GM21515 (cell line): ENCODE data around the gene HES3.

ENCODE experiments used
- ATAC-seq: cut with Tn5 transposase; IDR thresholded peaks from one replicate; pipeline ENCODE4 v1.9.1; 2021; ENCODE audit not compliant: unreplicated experiment

The HES3 gene

GRCh38 chr1:6245086-6245868 is 1.3 kb downstream of the HES3 start:
- peak; percentile 35 for ATAC-seq

- no peak for ATAC-seq
Measured at GRCh38 chr1:6245869-6246496, 2.0 kb downstream of the HES3 start.

GRCh38 chr1:6246497-6247467 is 2.8 kb downstream of the HES3 start:
- no peak for ATAC-seq

- no peak for ATAC-seq
Measured at GRCh38 chr1:6247651-6248050, 3.7 kb downstream of the HES3 start.

GRCh38 chr1:6248161-6248776 is 4.3 kb downstream of the HES3 start:
- no peak for ATAC-seq

GRCh38 chr1:6248932-6249738 is 5.2 kb downstream of the HES3 start:
- no peak for ATAC-seq

- ATAC-seq, result no peak
Measured at GRCh38 chr1:6249739-6250689, 6.0 kb downstream of the HES3 start.

- no peak for ATAC-seq
Measured at GRCh38 chr1:6251233-6251632, 7.3 kb downstream of the HES3 start.

- no peak for ATAC-seq
Measured at GRCh38 chr1:6251681-6252373, 7.8 kb downstream of the HES3 start.

GRCh38 chr1:6252374-6252710 is 8.4 kb downstream of the HES3 start:
- no peak for ATAC-seq

- no peak for ATAC-seq
Measured at GRCh38 chr1:6253380-6253779, 9.4 kb downstream of the HES3 start.

GRCh38 chr1:6254691-6255090 is 10.7 kb downstream of the HES3 start:
- no peak for ATAC-seq

GRCh38 chr1:6256645-6257044 is 12.7 kb downstream of the HES3 start:
- ATAC-seq, result no peak

- no peak for ATAC-seq
Measured at GRCh38 chr1:6257541-6258069, 13.6 kb downstream of the HES3 start.

GRCh38 chr1:6258675-6259074 is 14.7 kb downstream of the HES3 start:
- no peak for ATAC-seq

- no peak for ATAC-seq
Measured at GRCh38 chr1:6259491-6260362, 15.7 kb downstream of the HES3 start.

GRCh38 chr1:6260433-6260934 is 16.5 kb downstream of the HES3 start:
- no peak for ATAC-seq
